K562 (cell line): ENCODE data around the gene ENO2. TPM values are rescaled to one million over a fixed set of nuclear protein-coding genes. Genes with fewer than 3 reads are reported as not detected.
A peak's percentile ranks its signal among the peaks of the same experiment; 100 is the strongest.

Source experiments
- CLOCK ChIP-seq: fragments of 250-450 bp; sonication (Bioruptor Pico); IDR thresholded peaks from 2 replicates; pipeline ENCODE4 v1.4.0; 2020; ENCODE audit warnings: mild to moderate bottlenecking, moderate library complexity, borderline replicate concordance
- FUS ChIP-seq: fragments of 200-400 bp; formaldehyde crosslinking; optimal IDR thresholded peaks from 2 replicates; pipeline ENCODE3; 2017; ENCODE audit warnings: low read depth, low read length
- HMG20A ChIP-seq: fragments of 450-650 bp; formaldehyde crosslinking; conservative IDR thresholded peaks from 2 replicates; pipeline ENCODE4 v1.4.0; 2020; ENCODE audit warnings: mild to moderate bottlenecking, mixed read lengths
- HNRNPK ChIP-seq: fragments of 200-400 bp; formaldehyde crosslinking; IDR thresholded peaks from one replicate; pipeline ENCODE4 v1.6.1; 2018; ENCODE audit warnings: mild to moderate bottlenecking, low read depth, low read length; ENCODE audit not compliant: poor library complexity, severe bottlenecking
- HOMEZ ChIP-seq: fragments of 250-450 bp; sonication (Bioruptor Pico); IDR thresholded peaks from 2 replicates; pipeline ENCODE4 v1.4.0; 2020; ENCODE audit warnings: mild to moderate bottlenecking, moderate library complexity
- NFE2 ChIP-seq: IDR thresholded peaks from 2 replicates; pipeline ENCODE4 v1.6.1; 2014; ENCODE audit warnings: antibody characterized with exemption, low read depth
- SNIP1 ChIP-seq: fragments of 450-650 bp; IDR thresholded peaks from 2 replicates; pipeline ENCODE4 v1.7.1; 2017; ENCODE audit warnings: low read depth, mild to moderate bottlenecking
- ZKSCAN3 ChIP-seq: fragments of 250-450 bp; sonication (Bioruptor Pico); IDR thresholded peaks from 2 replicates; pipeline ENCODE4 v1.4.0; 2020
- ZNF12 ChIP-seq: sonication (generic); formaldehyde crosslinking; IDR thresholded peaks from 2 replicates; pipeline ENCODE4 v1.4.0; 2020; ENCODE audit warnings: mild to moderate bottlenecking, missing genetic modification reagents
- ZNF318 ChIP-seq, 2 experiments: fragments of 450-650 bp; IDR thresholded peaks; 2 replicates each; pipeline ENCODE4 v1.6.1; 2016; ENCODE audit warnings: mild to moderate bottlenecking in 2 of 2, borderline replicate concordance in 1 of 2, low read depth in 1 of 2, moderate library complexity in 1 of 2
- ZNF551 ChIP-seq: fragments of 250-450 bp; sonication (Bioruptor Pico); IDR thresholded peaks from 2 replicates; pipeline ENCODE4 v1.5.0; 2021; ENCODE audit warnings: mild to moderate bottlenecking, moderate library complexity
- ZNF695 ChIP-seq: fragments of 450-650 bp; formaldehyde crosslinking; IDR thresholded peaks from 2 replicates; pipeline ENCODE4 v1.4.0; 2020; ENCODE audit warnings: mild to moderate bottlenecking, moderate library complexity
- ZSCAN29 ChIP-seq: fragments of 450-650 bp; IDR thresholded peaks from 2 replicates; pipeline ENCODE4 v1.6.1; 2017
- polyA plus RNA-seq, 8 experiments: library from polyadenylated mRNA; depleted of rRNA in 4 of 8; stranded (reverse) in 5 of 8; unstranded in 3 of 8; fragments of >200 nt; fragmentation: Nextera tagmentation in 2 of 8; fragmentation: Illumina TruSeq in 1 of 8; extraction: Ambion mirVana in 2 of 8; extraction: Trizol in 1 of 8; gene quantifications; 2 replicates each; pipeline versions ENCODE4 v1.2.1 to v1.2.3, GENCODE V29; 2011 to 2014; ENCODE audit warnings: inconsistent platforms in 1 of 8, missing spikeins in 1 of 8
- total RNA-seq, 7 experiments: library from RNA; depleted of rRNA in 6 of 7; stranded (reverse); fragments of >200 nt in 6 of 7; fragmentation: Illumina TruSeq in 2 of 7; extraction: Trizol in 2 of 7; gene quantifications; 2 replicates each; pipeline versions ENCODE4 v1.2.1 to v1.2.3, GENCODE V29; 2011 to 2021; ENCODE audit warnings: low replicate concordance in 1 of 7
- TF ChIP-seq, protein P1 (sequence below): IDR thresholded peaks from 2 replicates; pipeline ENCODE4 v1.6.1; 2012; ENCODE audit warnings: low read depth, low read length, improper control_type of control experiment, borderline replicate concordance

The ENO2 gene
- total and polyA plus RNA-seq, 9 of the 15 experiments (the other 6 are each of a cell fraction or from before 2014, with no cell fraction given), result 10.9 to 43.3 (median 21.0) TPM

GRCh38 chr12:6961695-6962284 lies 47.4 kb downstream of the ENO2 start (continued):
- TF ChIP-seq ZNF318 (IDR thresholded peaks at IDR 0.05; ENCODE audit: borderline replicate concordance in 1 of 2, low read depth in 1 of 2) (no peak; a peak in 1 of 4 replicates), ZNF695 (CRISPR knock-in tag) (no peak), HMG20A (CRISPR knock-in tag) (no peak), FUS (no peak), ZNF551 (no peak), ZSCAN29 (no peak), ZKSCAN3 (no peak), HOMEZ (CRISPR knock-in tag) (no peak), ZNF12 (CRISPR knock-in tag) (no peak), HNRNPK (no peak), CLOCK (CRISPR knock-in tag) (no peak), SNIP1 (no peak), NFE2 (peak; percentile 96)
- TF ChIP-seq, protein P1, sequence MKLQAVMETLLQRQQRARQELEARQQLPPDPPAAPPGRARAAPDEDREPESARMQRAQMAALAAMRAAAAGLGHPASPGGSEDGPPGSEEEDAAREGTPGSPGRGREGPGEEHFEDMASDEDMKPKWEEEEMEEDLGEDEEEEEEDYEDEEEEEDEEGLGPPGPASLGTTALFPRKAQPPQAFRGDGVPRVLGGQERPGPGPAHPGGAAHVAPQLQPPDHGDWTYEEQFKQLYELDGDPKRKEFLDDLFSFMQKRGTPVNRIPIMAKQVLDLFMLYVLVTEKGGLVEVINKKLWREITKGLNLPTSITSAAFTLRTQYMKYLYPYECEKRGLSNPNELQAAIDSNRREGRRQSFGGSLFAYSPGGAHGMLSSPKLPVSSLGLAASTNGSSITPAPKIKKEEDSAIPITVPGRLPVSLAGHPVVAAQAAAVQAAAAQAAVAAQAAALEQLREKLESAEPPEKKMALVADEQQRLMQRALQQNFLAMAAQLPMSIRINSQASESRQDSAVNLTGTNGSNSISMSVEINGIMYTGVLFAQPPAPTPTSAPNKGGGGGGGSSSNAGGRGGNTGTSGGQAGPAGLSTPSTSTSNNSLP, result no peak
